Measurements from ENCODE around the gene CEP44.

Gene CEP44

DNA sequence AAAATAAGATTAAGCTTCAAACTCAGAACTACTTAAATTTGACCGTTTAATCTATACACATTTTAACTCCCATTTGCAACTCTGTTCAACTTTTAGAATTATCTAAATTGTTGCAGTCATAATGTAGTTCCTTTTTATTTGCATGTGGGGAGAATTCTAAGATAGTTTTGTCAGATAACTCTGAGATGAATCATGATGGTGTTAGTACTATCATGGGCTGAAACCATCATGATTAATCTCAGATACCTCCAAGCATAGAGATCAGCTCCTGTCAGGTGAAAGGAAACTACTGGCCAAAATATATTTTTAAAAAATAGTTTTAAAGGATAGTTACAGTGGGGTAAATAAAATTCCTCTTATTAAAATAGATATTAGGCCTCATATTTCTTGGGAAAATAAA lies 39.3 kb upstream of the CEP44 start:
- no peaks in the 10 kb centered on the region for H3K9me2 ChIP-seq (replicated peaks; ENCODE audit: insufficient read depth, low read length)
- H3F3A ChIP-seq (ENCODE audit: insufficient read depth, low read length) = no peaks in the 10 kb centered on the region
- H2AFZ ChIP-seq (ENCODE audit: low read length) = no peak overlapping the region
- no peak overlapping the region for H3K4me2 ChIP-seq (ENCODE audit: low read depth, low read length)
- H3K9ac ChIP-seq (ENCODE audit: low read length) = no peak overlapping the region
- no peaks in the 10 kb centered on the region for H3K9me3 ChIP-seq (replicated peaks; ENCODE audit: insufficient read depth, low read length)
- H3K27me3 ChIP-seq (replicated peaks; ENCODE audit: insufficient read depth, low read length) = no peaks in the 10 kb centered on the region
- H3K4me3 ChIP-seq (ENCODE audit: low read length) = no peak overlapping the region
- H4K20me1 ChIP-seq (ENCODE audit: insufficient read depth, low read length) = no peaks in the 10 kb centered on the region
- DNase-seq = no peak
- H3K36me3 ChIP-seq (replicated peaks; ENCODE audit: insufficient read depth, low read length) = no peaks in the 10 kb centered on the region
- H3K79me2 ChIP-seq (ENCODE audit: low read length) = no peaks in the 10 kb centered on the region
- no peak overlapping the region for H3K27ac ChIP-seq (ENCODE audit: low read length)
- no peaks in the 10 kb centered on the region; the same call in 1 of the 2 replicates for H3K4me1 ChIP-seq (ENCODE audit: low read length)
- TF ChIP-seq, protein P1, sequence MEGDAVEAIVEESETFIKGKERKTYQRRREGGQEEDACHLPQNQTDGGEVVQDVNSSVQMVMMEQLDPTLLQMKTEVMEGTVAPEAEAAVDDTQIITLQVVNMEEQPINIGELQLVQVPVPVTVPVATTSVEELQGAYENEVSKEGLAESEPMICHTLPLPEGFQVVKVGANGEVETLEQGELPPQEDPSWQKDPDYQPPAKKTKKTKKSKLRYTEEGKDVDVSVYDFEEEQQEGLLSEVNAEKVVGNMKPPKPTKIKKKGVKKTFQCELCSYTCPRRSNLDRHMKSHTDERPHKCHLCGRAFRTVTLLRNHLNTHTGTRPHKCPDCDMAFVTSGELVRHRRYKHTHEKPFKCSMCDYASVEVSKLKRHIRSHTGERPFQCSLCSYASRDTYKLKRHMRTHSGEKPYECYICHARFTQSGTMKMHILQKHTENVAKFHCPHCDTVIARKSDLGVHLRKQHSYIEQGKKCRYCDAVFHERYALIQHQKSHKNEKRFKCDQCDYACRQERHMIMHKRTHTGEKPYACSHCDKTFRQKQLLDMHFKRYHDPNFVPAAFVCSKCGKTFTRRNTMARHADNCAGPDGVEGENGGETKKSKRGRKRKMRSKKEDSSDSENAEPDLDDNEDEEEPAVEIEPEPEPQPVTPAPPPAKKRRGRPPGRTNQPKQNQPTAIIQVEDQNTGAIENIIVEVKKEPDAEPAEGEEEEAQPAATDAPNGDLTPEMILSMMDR (IDR thresholded peaks at IDR 0.05; ENCODE audit: low read length) = no peak
- TF ChIP-seq EZH2phosphoT487 (IDR thresholded peaks at IDR 0.05; ENCODE audit: low read length) = no peak
- TF ChIP-seq EZH2 (optimal IDR thresholded peaks at IDR 0.05; ENCODE audit: low read depth, low read length) = no peak

DNA sequence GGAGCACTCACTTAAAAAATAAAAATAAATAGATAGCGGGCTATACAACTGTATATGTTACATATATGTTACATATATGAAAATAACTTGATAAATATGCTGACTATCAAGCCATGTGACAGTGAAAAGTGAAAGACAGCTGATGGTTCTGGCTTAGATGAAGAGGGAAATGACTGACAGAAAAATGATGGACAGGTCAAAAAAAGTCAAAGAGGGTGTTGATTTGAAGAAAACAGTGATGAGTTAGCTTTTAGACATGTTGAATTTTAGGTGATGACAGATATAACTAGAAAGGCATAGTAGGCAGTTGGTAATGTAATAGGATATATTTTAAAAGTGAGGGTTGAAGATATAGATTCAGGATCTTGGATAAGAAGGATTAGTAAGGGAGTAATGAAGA lies 38.0 kb upstream of the CEP44 start:
- no peak for TF ChIP-seq EZH2 (optimal IDR thresholded peaks at IDR 0.05; ENCODE audit: low read depth, low read length)
- no peak for TF ChIP-seq EZH2phosphoT487 (IDR thresholded peaks at IDR 0.05; ENCODE audit: low read length)
- TF ChIP-seq, protein P1 (IDR thresholded peaks at IDR 0.05; ENCODE audit: low read length) = no peak
- H3K9ac ChIP-seq (ENCODE audit: low read length) = no peak overlapping the region
- no peak overlapping the region for H2AFZ ChIP-seq (ENCODE audit: low read length)
- H3F3A ChIP-seq (ENCODE audit: insufficient read depth, low read length) = no peaks in the 10 kb centered on the region
- H3K9me2 ChIP-seq (replicated peaks; ENCODE audit: insufficient read depth, low read length) = no peaks in the 10 kb centered on the region
- no peaks in the 10 kb centered on the region for H3K36me3 ChIP-seq (replicated peaks; ENCODE audit: insufficient read depth, low read length)
- no peak overlapping the region for H3K4me3 ChIP-seq (ENCODE audit: low read length)
- H3K79me2 ChIP-seq (ENCODE audit: low read length) = no peaks in the 10 kb centered on the region
- H4K20me1 ChIP-seq (ENCODE audit: insufficient read depth, low read length) = no peaks in the 10 kb centered on the region
- no peak for DNase-seq
- H3K4me2 ChIP-seq (ENCODE audit: low read depth, low read length) = no peak overlapping the region
- no peaks in the 10 kb centered on the region; the same call in 1 of the 2 replicates for H3K4me1 ChIP-seq (ENCODE audit: low read length)
- H3K27ac ChIP-seq (ENCODE audit: low read length) = no peak overlapping the region
- H3K9me3 ChIP-seq (replicated peaks; ENCODE audit: insufficient read depth, low read length) = no peaks in the 10 kb centered on the region
- H3K27me3 ChIP-seq (replicated peaks; ENCODE audit: insufficient read depth, low read length) = no peaks in the 10 kb centered on the region

DNA sequence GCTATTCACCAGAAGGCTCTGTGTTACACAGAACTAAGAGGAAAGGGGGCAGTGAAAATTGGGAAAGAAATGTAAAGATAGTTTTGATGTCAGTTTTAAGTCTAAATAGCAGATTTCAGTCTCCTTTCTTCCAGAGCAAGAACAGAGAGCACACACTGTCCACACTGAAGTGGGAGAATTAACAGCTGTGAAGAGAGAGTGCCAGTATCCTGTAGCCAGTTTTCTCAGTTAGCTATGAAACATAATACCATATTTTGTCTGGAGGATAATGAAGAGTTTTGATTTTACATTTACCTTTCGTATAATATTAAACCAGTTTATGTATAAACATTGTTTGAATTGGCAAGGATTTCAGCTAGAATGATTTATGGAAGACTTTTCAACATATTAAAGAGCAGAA lies 35.3 kb upstream of the CEP44 start:
- Histone ChIP-seq H3K27me3 (replicated peaks; ENCODE audit: insufficient read depth, low read length) (no peaks in the 10 kb centered on the region), H3F3A (ENCODE audit: insufficient read depth, low read length) (no peaks in the 10 kb centered on the region), H3K9me2 (replicated peaks; ENCODE audit: insufficient read depth, low read length) (no peaks in the 10 kb centered on the region), H3K4me1 (ENCODE audit: low read length) (no peaks in the 10 kb centered on the region), H4K20me1 (ENCODE audit: insufficient read depth, low read length) (no peaks in the 10 kb centered on the region), H3K9me3 (replicated peaks; ENCODE audit: insufficient read depth, low read length) (no peaks in the 10 kb centered on the region), H3K27ac (ENCODE audit: low read length) (no peak overlapping the region), H2AFZ (ENCODE audit: low read length) (no peak overlapping the region), H3K4me3 (ENCODE audit: low read length) (no peak overlapping the region), H3K4me2 (ENCODE audit: low read depth, low read length) (no peak overlapping the region), H3K36me3 (replicated peaks; ENCODE audit: insufficient read depth, low read length) (no peaks in the 10 kb centered on the region), H3K9ac (ENCODE audit: low read length) (no peak overlapping the region), H3K79me2 (ENCODE audit: low read length) (no peaks in the 10 kb centered on the region)
- TF ChIP-seq EZH2 (optimal IDR thresholded peaks at IDR 0.05; ENCODE audit: low read depth, low read length) (no peak), EZH2phosphoT487 (IDR thresholded peaks at IDR 0.05; ENCODE audit: low read length) (no peak)
- TF ChIP-seq, protein P1 (IDR thresholded peaks at IDR 0.05; ENCODE audit: low read length) = no peak
- no peak for DNase-seq

Measured in MM.1S (cell line).